Memory B cell (primary cell): ENCODE measurements around the gene TBX20.

Experiments used
- ATAC-seq: fragments of 150-1000 bp; cut with Tn5 transposase; 2 replicates; pipeline ENCODE4 v1.10.0; 2021; ENCODE audit warnings: low read depth, mild to moderate bottlenecking, moderate library complexity
- DNase-seq, 2 donors: peaks; one replicate each; pipeline ENCODE4 v3.0.0; 2022; ENCODE audit warnings: low spot score in 2 of 2
- H3K27ac Mint-ChIP-seq: one replicate; pipeline ENCODE4 v1.8.0; 2022; ENCODE audit warnings: mild to moderate bottlenecking, moderate library complexity, mixed read lengths
- H3K27me3 Mint-ChIP-seq: one replicate; pipeline ENCODE4 v1.8.0; 2022; ENCODE audit warnings: mixed read lengths
- H3K36me3 Mint-ChIP-seq: one replicate; pipeline ENCODE4 v1.8.0; 2022; ENCODE audit warnings: mild to moderate bottlenecking, mixed read lengths
- H3K4me1 Mint-ChIP-seq: one replicate; pipeline ENCODE4 v1.8.0; 2022; ENCODE audit warnings: mixed read lengths
- H3K4me3 Mint-ChIP-seq: one replicate; pipeline ENCODE4 v1.8.0; 2022; ENCODE audit warnings: mild to moderate bottlenecking, moderate library complexity, mixed read lengths
- H3K9me3 Mint-ChIP-seq: one replicate; pipeline ENCODE4 v1.8.0; 2022; ENCODE audit warnings: mixed read lengths

TBX20 gene

GRCh38 chr7:35253710-35254495 lies at the start of gene TBX20:
TBX20 (minus strand) TSS chr7:35254100; CDS start chr7:35253620, 480 bp downstream.
- Mint-ChIP-seq H3K9me3 (peaks cover 1% of the 10 kb centered on the region), H3K27ac (no peak within 1 kb of the TSS), H3K36me3 (no peaks in the 10 kb centered on the region), H3K4me1 (peaks cover 2% of the 10 kb centered on the region), H3K27me3 (peaks cover 18% of the 10 kb centered on the region), H3K4me3 (peak within 1 kb of the TSS; percentile 61)
- peak in 1 of 2 donors; percentile 19 for DNase-seq
- peak; percentile 41 for ATAC-seq

GRCh38 chr7:35289376-35289775 lies 35.5 kb upstream of the TBX20 start:
- peaks cover 2% of the 10 kb centered on the region for H3K36me3 Mint-ChIP-seq
- DNase-seq = no peak
- no peak for ATAC-seq
- H3K27me3 Mint-ChIP-seq = peaks cover 2% of the 10 kb centered on the region
- no peak overlapping the region for H3K27ac Mint-ChIP-seq
- no peak overlapping the region for H3K4me3 Mint-ChIP-seq
- peaks cover 8% of the 10 kb centered on the region for H3K9me3 Mint-ChIP-seq
- H3K4me1 Mint-ChIP-seq = no peaks in the 10 kb centered on the region

- Mint-ChIP-seq H3K36me3 (no peaks in the 10 kb centered on the region), H3K27ac (no peak overlapping the region), H3K4me1 (no peaks in the 10 kb centered on the region), H3K4me3 (no peak overlapping the region), H3K9me3 (peaks cover 5% of the 10 kb centered on the region), H3K27me3 (peaks cover 3% of the 10 kb centered on the region)
- DNase-seq = no peak
- no peak for ATAC-seq
These were observed 33.1 kb upstream of the TBX20 start for GRCh38 chr7:35286986-35287385.

- ATAC-seq = no peak
- H3K36me3 Mint-ChIP-seq = no peaks in the 10 kb centered on the region
- H3K4me1 Mint-ChIP-seq = no peaks in the 10 kb centered on the region
- peaks cover 5% of the 10 kb centered on the region for H3K9me3 Mint-ChIP-seq
- H3K27ac Mint-ChIP-seq = no peak overlapping the region
- H3K4me3 Mint-ChIP-seq = no peak overlapping the region
- peaks cover 3% of the 10 kb centered on the region for H3K27me3 Mint-ChIP-seq
- DNase-seq = no peak
These were observed 32.5 kb upstream of the TBX20 start for GRCh38 chr7:35286422-35286821.

- Mint-ChIP-seq H3K4me3 (no peak overlapping the region), H3K36me3 (no peaks in the 10 kb centered on the region), H3K4me1 (no peaks in the 10 kb centered on the region), H3K27ac (no peak overlapping the region), H3K27me3 (peaks cover 3% of the 10 kb centered on the region), H3K9me3 (peaks cover 5% of the 10 kb centered on the region)
- no peak for ATAC-seq
- no peak for DNase-seq
These were observed 31.9 kb upstream of the TBX20 start for GRCh38 chr7:35285799-35286198.

- DNase-seq (no peak), ATAC-seq (no peak)
- H3K27me3 Mint-ChIP-seq = peaks cover 6% of the 10 kb centered on the region
- no peak overlapping the region for H3K4me3 Mint-ChIP-seq
- no peaks in the 10 kb centered on the region for H3K4me1 Mint-ChIP-seq
- no peaks in the 10 kb centered on the region for H3K9me3 Mint-ChIP-seq
- no peak overlapping the region for H3K27ac Mint-ChIP-seq
- H3K36me3 Mint-ChIP-seq = no peaks in the 10 kb centered on the region
These were observed 27.0 kb upstream of the TBX20 start for GRCh38 chr7:35280902-35281301.

GRCh38 chr7:35277359-35277758 lies 23.5 kb upstream of the TBX20 start:
- no peak overlapping the region for H3K27ac Mint-ChIP-seq
- DNase-seq = no peak
- no peaks in the 10 kb centered on the region for H3K36me3 Mint-ChIP-seq
- H3K27me3 Mint-ChIP-seq = peaks cover 6% of the 10 kb centered on the region
- no peak overlapping the region for H3K4me3 Mint-ChIP-seq
- ATAC-seq = no peak
- no peaks in the 10 kb centered on the region for H3K9me3 Mint-ChIP-seq
- H3K4me1 Mint-ChIP-seq = no peaks in the 10 kb centered on the region

- ATAC-seq = no peak
- H3K4me1 Mint-ChIP-seq = no peaks in the 10 kb centered on the region
- H3K27me3 Mint-ChIP-seq = peaks cover 7% of the 10 kb centered on the region
- no peak overlapping the region for H3K27ac Mint-ChIP-seq
- no peaks in the 10 kb centered on the region for H3K36me3 Mint-ChIP-seq
- no peaks in the 10 kb centered on the region for H3K9me3 Mint-ChIP-seq
- no peak overlapping the region for H3K4me3 Mint-ChIP-seq
- DNase-seq = no peak
These were observed 18.3 kb upstream of the TBX20 start for GRCh38 chr7:35272246-35272645.

GRCh38 chr7:35268953-35269352 lies 15.1 kb upstream of the TBX20 start:
- Mint-ChIP-seq H3K36me3 (no peaks in the 10 kb centered on the region), H3K27ac (no peak overlapping the region), H3K27me3 (peaks cover 22% of the 10 kb centered on the region), H3K9me3 (no peaks in the 10 kb centered on the region), H3K4me1 (no peaks in the 10 kb centered on the region), H3K4me3 (no peak overlapping the region)
- DNase-seq = no peak
- ATAC-seq = no peak

GRCh38 chr7:35267411-35267810 lies 13.5 kb upstream of the TBX20 start:
- H3K9me3 Mint-ChIP-seq = no peaks in the 10 kb centered on the region
- H3K4me3 Mint-ChIP-seq = no peak overlapping the region
- no peak overlapping the region for H3K27ac Mint-ChIP-seq
- no peak for ATAC-seq
- H3K27me3 Mint-ChIP-seq = peaks cover 28% of the 10 kb centered on the region
- no peaks in the 10 kb centered on the region for H3K36me3 Mint-ChIP-seq
- no peaks in the 10 kb centered on the region for H3K4me1 Mint-ChIP-seq
- DNase-seq = no peak

GRCh38 chr7:35263396-35263795 lies 9.5 kb upstream of the TBX20 start:
- Mint-ChIP-seq H3K36me3 (peaks cover 2% of the 10 kb centered on the region), H3K4me1 (no peaks in the 10 kb centered on the region), H3K9me3 (no peaks in the 10 kb centered on the region), H3K4me3 (no peak overlapping the region), H3K27me3 (peaks cover 38% of the 10 kb centered on the region), H3K27ac (no peak overlapping the region)
- DNase-seq (no peak), ATAC-seq (no peak)

- H3K27me3 Mint-ChIP-seq = peaks cover 39% of the 10 kb centered on the region
- no peaks in the 10 kb centered on the region for H3K9me3 Mint-ChIP-seq
- DNase-seq (no peak), ATAC-seq (no peak)
- no peaks in the 10 kb centered on the region for H3K4me1 Mint-ChIP-seq
- H3K27ac Mint-ChIP-seq = no peak overlapping the region
- peaks cover 2% of the 10 kb centered on the region for H3K36me3 Mint-ChIP-seq
- no peak overlapping the region for H3K4me3 Mint-ChIP-seq
These were observed 7.8 kb upstream of the TBX20 start for GRCh38 chr7:35261476-35262285.

- H3K27me3 Mint-ChIP-seq = peaks cover 35% of the 10 kb centered on the region
- no peak overlapping the region for H3K27ac Mint-ChIP-seq
- no peak overlapping the region for H3K4me3 Mint-ChIP-seq
- H3K4me1 Mint-ChIP-seq = no peaks in the 10 kb centered on the region
- ATAC-seq = no peak
- no peak for DNase-seq
- peaks cover 2% of the 10 kb centered on the region for H3K36me3 Mint-ChIP-seq
- no peaks in the 10 kb centered on the region for H3K9me3 Mint-ChIP-seq
These were observed 7.1 kb upstream of the TBX20 start for GRCh38 chr7:35261041-35261440.

GRCh38 chr7:35260246-35260645 lies 6.3 kb upstream of the TBX20 start:
- Mint-ChIP-seq H3K27ac (no peak overlapping the region), H3K4me3 (no peak overlapping the region), H3K27me3 (peaks cover 31% of the 10 kb centered on the region), H3K4me1 (no peaks in the 10 kb centered on the region), H3K9me3 (peaks cover 1% of the 10 kb centered on the region), H3K36me3 (peaks cover 2% of the 10 kb centered on the region)
- ATAC-seq = no peak
- no peak for DNase-seq
